GM12878 (cell line): ENCODE measurements around the gene LDLRAD4.

Experiments used
- ESRRA ChIP-seq: IDR thresholded peaks from 2 replicates; pipeline ENCODE4 v1.6.1; 2012; ENCODE audit warnings: mild to moderate bottlenecking, low read length, improper control_type of control experiment
- EZH2 ChIP-seq: IDR thresholded peaks from 2 replicates; pipeline ENCODE4 v1.6.1; 2012; ENCODE audit warnings: low read depth, mild to moderate bottlenecking, control low read depth, inconsistent platforms, low read length, borderline replicate concordance; ENCODE audit not compliant: control insufficient read depth
- GABPA ChIP-seq: IDR thresholded peaks from 2 replicates; pipeline ENCODE4 v1.6.1; 2014; ENCODE audit warnings: antibody characterized with exemption, low read depth, mild to moderate bottlenecking, inconsistent platforms
- NBN ChIP-seq: fragments of 450-650 bp; IDR thresholded peaks from 2 replicates; pipeline ENCODE4 v1.6.1; 2016
- POLR2A ChIP-seq: IDR thresholded peaks from 2 replicates; pipeline ENCODE4 v1.6.1; 2011; ENCODE audit warnings: low read depth, mild to moderate bottlenecking, low read length
- POLR2AphosphoS5 ChIP-seq: IDR thresholded peaks from 2 replicates; pipeline ENCODE4 v1.6.1; 2011; ENCODE audit warnings: mild to moderate bottlenecking, low read length, inconsistent platforms
- TAF1 ChIP-seq: IDR thresholded peaks from 2 replicates; pipeline ENCODE4 v1.6.1; 2011; ENCODE audit warnings: mild to moderate bottlenecking, low read depth, low read length, borderline replicate concordance
- WRNIP1 ChIP-seq: IDR thresholded peaks from 2 replicates; pipeline ENCODE4 v1.6.1; 2011; ENCODE audit warnings: low read depth, low read length, improper control_type of control experiment, borderline replicate concordance
- TF ChIP-seq, protein P1 (sequence below), 3 experiments: IDR thresholded peaks in 2 of 3; conservative IDR thresholded peaks in 1 of 3; 2 replicates each; pipeline ENCODE4 v1.5.1; 2011; ENCODE audit warnings: low read depth in 3 of 3, low read length in 3 of 3, mild to moderate bottlenecking in 3 of 3, control low read depth in 2 of 3, moderate library complexity in 2 of 3, inconsistent platforms in 1 of 3, mixed read lengths in 1 of 3; ENCODE audit not compliant: control insufficient read depth in 2 of 3, insufficient read depth in 1 of 3; ENCODE audit errors: extremely low read depth in 1 of 3
- TF ChIP-seq, protein P2 (sequence below): IDR thresholded peaks from 2 replicates; pipeline ENCODE4 v1.6.1; 2011; ENCODE audit warnings: low read depth, low read length, improper control_type of control experiment, borderline replicate concordance

DNA sequence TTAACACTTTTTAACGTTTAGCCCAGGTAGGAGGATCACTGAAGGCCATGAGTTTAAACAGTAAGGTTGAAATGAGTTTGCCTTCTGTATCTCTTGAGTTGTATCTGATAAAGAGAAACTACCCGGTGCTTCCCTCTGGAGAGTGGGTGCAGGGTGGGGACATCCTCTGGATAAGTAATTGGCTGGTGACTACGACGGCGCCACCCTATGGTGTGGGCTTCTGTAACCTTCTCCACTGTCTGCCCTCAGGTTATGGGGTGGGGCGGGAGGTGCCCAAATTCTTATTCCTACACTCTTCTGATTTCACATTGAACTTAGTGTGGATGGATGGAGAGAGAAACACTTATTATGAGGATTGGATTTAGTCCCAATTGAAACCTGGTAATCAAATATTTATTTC is 68.8 kb downstream of the LDLRAD4 start:
- TF ChIP-seq EZH2 (no peak), TAF1 (no peak), WRNIP1 (no peak), POLR2AphosphoS5 (no peak), POLR2A (no peak), NBN (no peak), GABPA (no peak), ESRRA (no peak)
- TF ChIP-seq, protein P1, sequence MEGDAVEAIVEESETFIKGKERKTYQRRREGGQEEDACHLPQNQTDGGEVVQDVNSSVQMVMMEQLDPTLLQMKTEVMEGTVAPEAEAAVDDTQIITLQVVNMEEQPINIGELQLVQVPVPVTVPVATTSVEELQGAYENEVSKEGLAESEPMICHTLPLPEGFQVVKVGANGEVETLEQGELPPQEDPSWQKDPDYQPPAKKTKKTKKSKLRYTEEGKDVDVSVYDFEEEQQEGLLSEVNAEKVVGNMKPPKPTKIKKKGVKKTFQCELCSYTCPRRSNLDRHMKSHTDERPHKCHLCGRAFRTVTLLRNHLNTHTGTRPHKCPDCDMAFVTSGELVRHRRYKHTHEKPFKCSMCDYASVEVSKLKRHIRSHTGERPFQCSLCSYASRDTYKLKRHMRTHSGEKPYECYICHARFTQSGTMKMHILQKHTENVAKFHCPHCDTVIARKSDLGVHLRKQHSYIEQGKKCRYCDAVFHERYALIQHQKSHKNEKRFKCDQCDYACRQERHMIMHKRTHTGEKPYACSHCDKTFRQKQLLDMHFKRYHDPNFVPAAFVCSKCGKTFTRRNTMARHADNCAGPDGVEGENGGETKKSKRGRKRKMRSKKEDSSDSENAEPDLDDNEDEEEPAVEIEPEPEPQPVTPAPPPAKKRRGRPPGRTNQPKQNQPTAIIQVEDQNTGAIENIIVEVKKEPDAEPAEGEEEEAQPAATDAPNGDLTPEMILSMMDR (IDR thresholded peaks at IDR 0.05 in 2 of 3, conservative IDR thresholded peaks at IDR 0.05 in 1 of 3; ENCODE audit: control insufficient read depth in 2 of 3, extremely low read depth in 1 of 3, insufficient read depth in 1 of 3, low read depth in 3 of 3, low read length in 3 of 3): no peak
- TF ChIP-seq, protein P2, sequence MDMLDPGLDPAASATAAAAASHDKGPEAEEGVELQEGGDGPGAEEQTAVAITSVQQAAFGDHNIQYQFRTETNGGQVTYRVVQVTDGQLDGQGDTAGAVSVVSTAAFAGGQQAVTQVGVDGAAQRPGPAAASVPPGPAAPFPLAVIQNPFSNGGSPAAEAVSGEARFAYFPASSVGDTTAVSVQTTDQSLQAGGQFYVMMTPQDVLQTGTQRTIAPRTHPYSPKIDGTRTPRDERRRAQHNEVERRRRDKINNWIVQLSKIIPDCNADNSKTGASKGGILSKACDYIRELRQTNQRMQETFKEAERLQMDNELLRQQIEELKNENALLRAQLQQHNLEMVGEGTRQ: no peak
